Activated T-helper 17 cell treated with anti-CD3 and anti-CD28 coated beads, Interleukin-2, amount 50 U/mL, for 72 hours (primary cell): Measurements from ENCODE around the gene LDLRAD4. TPM values are rescaled to one million over a fixed set of nuclear protein-coding genes. Genes with fewer than 3 reads are reported as not detected.
A peak's percentile ranks its signal among the peaks of the same experiment; 100 is the strongest.

ENCODE experiments used
- ATAC-seq: fragments of 150-1000 bp; cut with Tn5 transposase; replicated peaks from 2 replicates; pipeline ENCODE4 v1.10.0; 2021; ENCODE audit warnings: mild to moderate bottlenecking, moderate library complexity
- H3K27ac Mint-ChIP-seq: one replicate; pipeline ENCODE4 v1.8.0; 2022; ENCODE audit warnings: mixed read lengths
- H3K27me3 Mint-ChIP-seq: one replicate; pipeline ENCODE4 v1.8.0; 2022; ENCODE audit warnings: mixed read lengths
- H3K36me3 Mint-ChIP-seq: one replicate; pipeline ENCODE4 v1.8.0; 2022; ENCODE audit warnings: low read depth, mild to moderate bottlenecking, mixed read lengths
- H3K4me1 Mint-ChIP-seq: one replicate; pipeline ENCODE4 v1.8.0; 2022; ENCODE audit warnings: mixed read lengths
- H3K4me3 Mint-ChIP-seq: one replicate; pipeline ENCODE4 v1.8.0; 2022; ENCODE audit warnings: mild to moderate bottlenecking, mixed read lengths
- H3K9me3 Mint-ChIP-seq: one replicate; pipeline ENCODE4 v1.8.0; 2022; ENCODE audit warnings: mixed read lengths
- total RNA-seq, 2 donors: library from RNA; stranded (reverse); gene quantifications; one replicate each; pipeline ENCODE4 v1.2.3, GENCODE V29; 2022

Gene LDLRAD4
- total RNA-seq, 2 donors from 2014 or later, result 52.0 to 54.8 TPM

GRCh38 chr18:13493725-13494124 is 275.2 kb downstream of the LDLRAD4 start:
- peaks cover 67% of the 10 kb centered on the region for H3K36me3 Mint-ChIP-seq
- peaks cover 8% of the 10 kb centered on the region for H3K4me1 Mint-ChIP-seq
- ATAC-seq, result no peak
- no peaks in the 10 kb centered on the region for H3K27me3 Mint-ChIP-seq
- no peak overlapping the region for H3K27ac Mint-ChIP-seq
- H3K9me3 Mint-ChIP-seq, result no peaks in the 10 kb centered on the region
- H3K4me3 Mint-ChIP-seq, result no peak overlapping the region

GRCh38 chr18:13494871-13495445 is 276.4 kb downstream of the LDLRAD4 start:
- Mint-ChIP-seq H3K4me1 (peaks cover 8% of the 10 kb centered on the region), H3K4me3 (no peak overlapping the region), H3K36me3 (peaks cover 69% of the 10 kb centered on the region), H3K27me3 (no peaks in the 10 kb centered on the region), H3K27ac (no peak overlapping the region), H3K9me3 (no peaks in the 10 kb centered on the region)
- no peak for ATAC-seq

- ATAC-seq, result no peak
- H3K9me3 Mint-ChIP-seq, result no peaks in the 10 kb centered on the region
Observed at GRCh38 chr18:13495961-13496360, 277.4 kb downstream of the LDLRAD4 start.

GRCh38 chr18:13496691-13497281 is 278.2 kb downstream of the LDLRAD4 start:
- peak overlapping the region; percentile 45 for H3K27ac Mint-ChIP-seq
- no peak overlapping the region for H3K4me3 Mint-ChIP-seq
- H3K9me3 Mint-ChIP-seq, result no peaks in the 10 kb centered on the region
- H3K36me3 Mint-ChIP-seq, result peaks cover 59% of the 10 kb centered on the region
- no peak for ATAC-seq
- no peaks in the 10 kb centered on the region for H3K27me3 Mint-ChIP-seq
- H3K4me1 Mint-ChIP-seq, result peaks cover 8% of the 10 kb centered on the region

More at GRCh38 chr18:13495961-13496360, 277.4 kb downstream of the LDLRAD4 start:
- Mint-ChIP-seq H3K36me3 (peaks cover 67% of the 10 kb centered on the region), H3K27ac (peak overlapping the region; percentile 45), H3K27me3 (no peaks in the 10 kb centered on the region), H3K4me3 (no peak overlapping the region), H3K4me1 (peaks cover 8% of the 10 kb centered on the region)

GRCh38 chr18:13499803-13500202 is 281.2 kb downstream of the LDLRAD4 start:
- Mint-ChIP-seq H3K27me3 (no peaks in the 10 kb centered on the region), H3K4me3 (no peak overlapping the region), H3K27ac (no peak overlapping the region), H3K36me3 (peaks cover 58% of the 10 kb centered on the region), H3K9me3 (no peaks in the 10 kb centered on the region), H3K4me1 (peaks cover 19% of the 10 kb centered on the region)
- ATAC-seq, result no peak

GRCh38 chr18:13500227-13500865 is 281.8 kb downstream of the LDLRAD4 start:
- peaks cover 58% of the 10 kb centered on the region for H3K36me3 Mint-ChIP-seq
- peaks cover 19% of the 10 kb centered on the region for H3K4me1 Mint-ChIP-seq
- no peaks in the 10 kb centered on the region for H3K9me3 Mint-ChIP-seq
- H3K27me3 Mint-ChIP-seq, result no peaks in the 10 kb centered on the region
- peak; percentile 47 for ATAC-seq
- no peak overlapping the region for H3K27ac Mint-ChIP-seq
- H3K4me3 Mint-ChIP-seq, result peak overlapping the region; percentile 18

- H3K4me1 Mint-ChIP-seq, result peaks cover 15% of the 10 kb centered on the region
- no peaks in the 10 kb centered on the region for H3K27me3 Mint-ChIP-seq
- no peak for ATAC-seq
- peaks cover 55% of the 10 kb centered on the region for H3K36me3 Mint-ChIP-seq
- H3K9me3 Mint-ChIP-seq, result no peaks in the 10 kb centered on the region
- H3K4me3 Mint-ChIP-seq, result peak overlapping the region; percentile 63
- peak overlapping the region; percentile 58 for H3K27ac Mint-ChIP-seq
Observed at GRCh38 chr18:13500869-13501542, 282.4 kb downstream of the LDLRAD4 start.

- Mint-ChIP-seq H3K9me3 (no peaks in the 10 kb centered on the region), H3K36me3 (peaks cover 50% of the 10 kb centered on the region), H3K4me3 (peak overlapping the region; percentile 63), H3K27ac (peak overlapping the region; percentile 58), H3K4me1 (peaks cover 10% of the 10 kb centered on the region), H3K27me3 (no peaks in the 10 kb centered on the region)
- ATAC-seq, result no peak
Observed at GRCh38 chr18:13501543-13501887, 283.0 kb downstream of the LDLRAD4 start.

- peak overlapping the region; percentile 63 for H3K4me3 Mint-ChIP-seq
- H3K27me3 Mint-ChIP-seq, result no peaks in the 10 kb centered on the region
- H3K36me3 Mint-ChIP-seq, result peaks cover 47% of the 10 kb centered on the region
- no peaks in the 10 kb centered on the region for H3K9me3 Mint-ChIP-seq
- peak; percentile 95 for ATAC-seq
- H3K27ac Mint-ChIP-seq, result peak overlapping the region; percentile 58
- peaks cover 10% of the 10 kb centered on the region for H3K4me1 Mint-ChIP-seq
Observed at GRCh38 chr18:13501891-13502290, 283.3 kb downstream of the LDLRAD4 start.

GRCh38 chr18:13502585-13502984 is 284.0 kb downstream of the LDLRAD4 start:
- Mint-ChIP-seq H3K27me3 (no peaks in the 10 kb centered on the region), H3K27ac (peak overlapping the region; percentile 58), H3K36me3 (peaks cover 40% of the 10 kb centered on the region), H3K9me3 (no peaks in the 10 kb centered on the region), H3K4me3 (peak overlapping the region; percentile 63), H3K4me1 (peaks cover 10% of the 10 kb centered on the region)
- no peak for ATAC-seq

- no peaks in the 10 kb centered on the region for H3K27me3 Mint-ChIP-seq
- peaks cover 31% of the 10 kb centered on the region for H3K36me3 Mint-ChIP-seq
- no peak for ATAC-seq
- peaks cover 12% of the 10 kb centered on the region for H3K4me1 Mint-ChIP-seq
- no peak overlapping the region for H3K27ac Mint-ChIP-seq
- no peak overlapping the region for H3K4me3 Mint-ChIP-seq
- H3K9me3 Mint-ChIP-seq, result no peaks in the 10 kb centered on the region
Observed at GRCh38 chr18:13503836-13504235, 285.3 kb downstream of the LDLRAD4 start.

- Mint-ChIP-seq H3K4me3 (no peak overlapping the region), H3K27ac (no peak overlapping the region), H3K9me3 (no peaks in the 10 kb centered on the region), H3K27me3 (no peaks in the 10 kb centered on the region), H3K4me1 (peaks cover 27% of the 10 kb centered on the region), H3K36me3 (peaks cover 26% of the 10 kb centered on the region)
- ATAC-seq, result no peak
Observed at GRCh38 chr18:13505780-13506345, 287.3 kb downstream of the LDLRAD4 start.

GRCh38 chr18:13510594-13510993 is 292.0 kb downstream of the LDLRAD4 start:
- Mint-ChIP-seq H3K9me3 (no peaks in the 10 kb centered on the region), H3K27me3 (no peaks in the 10 kb centered on the region), H3K36me3 (peaks cover 43% of the 10 kb centered on the region), H3K4me1 (peaks cover 26% of the 10 kb centered on the region), H3K4me3 (no peak overlapping the region), H3K27ac (peak overlapping the region; percentile 5)
- no peak for ATAC-seq

GRCh38 chr18:13511961-13512577 is 293.5 kb downstream of the LDLRAD4 start:
- H3K27ac Mint-ChIP-seq, result no peak overlapping the region
- peaks cover 26% of the 10 kb centered on the region for H3K4me1 Mint-ChIP-seq
- no peaks in the 10 kb centered on the region for H3K27me3 Mint-ChIP-seq
- peak; percentile 11 for ATAC-seq
- no peaks in the 10 kb centered on the region for H3K9me3 Mint-ChIP-seq
- peaks cover 54% of the 10 kb centered on the region for H3K36me3 Mint-ChIP-seq
- no peak overlapping the region for H3K4me3 Mint-ChIP-seq
